DOHH2 (cell line): ENCODE results near the gene PTPRT.
A peak's percentile ranks its signal among the peaks of the same experiment; 100 is the strongest.

Source experiments
- H3F3A ChIP-seq: fragments of 200-600 bp; sonication (generic), shearing (Covaris generic); 2 replicates; pipeline ENCODE4 v1.6.0; 2016; ENCODE audit warnings: antibody characterized with exemption, mild to moderate bottlenecking; ENCODE audit not compliant: control insufficient read depth, insufficient read depth
- H3K27ac ChIP-seq: fragments of 200-600 bp; sonication (generic); 2 replicates; pipeline ENCODE4 v1.5.1; 2014; ENCODE audit warnings: low read depth, mild to moderate bottlenecking, low read length, moderate library complexity
- H3K27me3 ChIP-seq: fragments of 200-600 bp; sonication (generic); 2 replicates; pipeline ENCODE4 v1.6.1; 2014; ENCODE audit warnings: mild to moderate bottlenecking, low read length, mixed read lengths; ENCODE audit not compliant: control insufficient read depth
- H3K36me3 ChIP-seq: fragments of 200-600 bp; sonication (generic); 2 replicates; pipeline ENCODE4 v1.6.1; 2014; ENCODE audit warnings: mild to moderate bottlenecking, low read length, moderate library complexity, mixed read lengths; ENCODE audit not compliant: control insufficient read depth
- H3K4me1 ChIP-seq: fragments of 200-600 bp; sonication (generic); 2 replicates; pipeline ENCODE4 v1.6.1; 2014; ENCODE audit warnings: mild to moderate bottlenecking, low read length, mixed read lengths; ENCODE audit not compliant: control insufficient read depth
- H3K4me2 ChIP-seq: fragments of 200-600 bp; sonication (generic); 2 replicates; pipeline ENCODE4 v1.6.0; 2014; ENCODE audit warnings: mild to moderate bottlenecking, low read length, moderate library complexity
- H3K4me3 ChIP-seq: fragments of 200-600 bp; sonication (generic); 2 replicates; pipeline ENCODE4 v1.5.1; 2014; ENCODE audit warnings: mild to moderate bottlenecking, low read length, mixed read lengths
- H3K79me2 ChIP-seq: fragments of 200-600 bp; sonication (generic); 2 replicates; pipeline ENCODE4 v1.6.1; 2014; ENCODE audit warnings: mild to moderate bottlenecking, low read length, mixed read lengths; ENCODE audit not compliant: control insufficient read depth
- H3K9me2 ChIP-seq: fragments of 200-600 bp; sonication (generic); replicated peaks from 2 replicates; pipeline ENCODE4 v1.6.1; 2014; ENCODE audit warnings: mild to moderate bottlenecking, low read length, mixed read lengths; ENCODE audit not compliant: control insufficient read depth
- H3K9me3 ChIP-seq: fragments of 200-600 bp; sonication (generic); 2 replicates; pipeline ENCODE4 v1.6.1; 2014; ENCODE audit warnings: antibody characterized with exemption, low read length, mixed read lengths; ENCODE audit not compliant: control insufficient read depth, insufficient read depth
- H4K20me1 ChIP-seq: fragments of 200-600 bp; sonication (generic); 2 replicates; pipeline ENCODE4 v1.6.0; 2014; ENCODE audit warnings: low read depth, mild to moderate bottlenecking, antibody characterized with exemption, low read length, moderate library complexity; ENCODE audit not compliant: control insufficient read depth, insufficient read depth
- EZH2phosphoT487 ChIP-seq: fragments of 200-600 bp; sonication (generic); IDR thresholded peaks from 2 replicates; pipeline ENCODE4 v1.6.1; 2017; ENCODE audit warnings: borderline replicate concordance, mild to moderate bottlenecking, antibody characterized with exemption, low read length, moderate library complexity, mixed read lengths
- TF ChIP-seq, protein P1 (sequence below): fragments of 200-600 bp; sonication (generic); IDR thresholded peaks from one replicate; pipeline ENCODE4 v1.5.1; 2014; ENCODE audit warnings: antibody characterized with exemption, mild to moderate bottlenecking, low read depth, low read length; ENCODE audit not compliant: poor library complexity, severe bottlenecking

PTPRT gene

DNA sequence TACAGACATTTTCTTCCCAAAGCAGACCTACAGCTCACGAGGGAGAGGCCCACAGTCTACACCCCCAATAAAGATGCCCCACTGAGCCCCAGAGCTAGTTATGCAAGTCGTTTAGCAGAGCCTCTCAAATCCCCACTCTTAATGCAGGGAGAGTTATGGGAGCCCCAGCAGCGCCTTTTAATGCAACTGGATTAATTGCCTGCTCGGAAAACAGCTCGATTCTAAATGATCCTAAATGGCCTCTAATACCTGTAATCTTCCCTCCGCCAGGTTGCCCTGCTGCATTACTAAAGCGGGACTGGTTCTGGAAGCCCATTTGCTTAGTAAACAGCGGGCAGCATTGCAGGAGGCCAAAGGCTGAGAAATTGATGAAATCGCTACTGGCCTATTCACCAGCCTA, 656.9 kb downstream of the PTPRT start:
- Histone ChIP-seq H3K4me2 (no peak overlapping the region), H3K79me2 (no peaks in the 10 kb centered on the region), H3F3A (no peaks in the 10 kb centered on the region), H4K20me1 (no peaks in the 10 kb centered on the region), H3K27me3 (no peaks in the 10 kb centered on the region), H3K4me3 (no peak overlapping the region), H3K9me2 (no peaks in the 10 kb centered on the region), H3K4me1 (no peaks in the 10 kb centered on the region), H3K9me3 (no peaks in the 10 kb centered on the region), H3K27ac (no peak overlapping the region), H3K36me3 (no peaks in the 10 kb centered on the region)
- TF ChIP-seq, protein P1, sequence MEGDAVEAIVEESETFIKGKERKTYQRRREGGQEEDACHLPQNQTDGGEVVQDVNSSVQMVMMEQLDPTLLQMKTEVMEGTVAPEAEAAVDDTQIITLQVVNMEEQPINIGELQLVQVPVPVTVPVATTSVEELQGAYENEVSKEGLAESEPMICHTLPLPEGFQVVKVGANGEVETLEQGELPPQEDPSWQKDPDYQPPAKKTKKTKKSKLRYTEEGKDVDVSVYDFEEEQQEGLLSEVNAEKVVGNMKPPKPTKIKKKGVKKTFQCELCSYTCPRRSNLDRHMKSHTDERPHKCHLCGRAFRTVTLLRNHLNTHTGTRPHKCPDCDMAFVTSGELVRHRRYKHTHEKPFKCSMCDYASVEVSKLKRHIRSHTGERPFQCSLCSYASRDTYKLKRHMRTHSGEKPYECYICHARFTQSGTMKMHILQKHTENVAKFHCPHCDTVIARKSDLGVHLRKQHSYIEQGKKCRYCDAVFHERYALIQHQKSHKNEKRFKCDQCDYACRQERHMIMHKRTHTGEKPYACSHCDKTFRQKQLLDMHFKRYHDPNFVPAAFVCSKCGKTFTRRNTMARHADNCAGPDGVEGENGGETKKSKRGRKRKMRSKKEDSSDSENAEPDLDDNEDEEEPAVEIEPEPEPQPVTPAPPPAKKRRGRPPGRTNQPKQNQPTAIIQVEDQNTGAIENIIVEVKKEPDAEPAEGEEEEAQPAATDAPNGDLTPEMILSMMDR, result no peak
- TF ChIP-seq EZH2phosphoT487, result no peak

GRCh38 chr20:42531508-42531961, 658.2 kb downstream of the PTPRT start:
- H3K36me3 ChIP-seq, result no peaks in the 10 kb centered on the region
- H3K9me3 ChIP-seq, result no peaks in the 10 kb centered on the region
- no peaks in the 10 kb centered on the region for H4K20me1 ChIP-seq
- no peaks in the 10 kb centered on the region for H3K4me1 ChIP-seq
- H3K27ac ChIP-seq, result no peak overlapping the region
- no peaks in the 10 kb centered on the region for H3F3A ChIP-seq
- H3K9me2 ChIP-seq, result no peaks in the 10 kb centered on the region
- H3K4me2 ChIP-seq, result no peak overlapping the region
- H3K27me3 ChIP-seq, result no peaks in the 10 kb centered on the region
- no peaks in the 10 kb centered on the region for H3K79me2 ChIP-seq
- TF ChIP-seq, protein P1, result no peak
- TF ChIP-seq EZH2phosphoT487, result no peak
- no peak overlapping the region for H3K4me3 ChIP-seq

GRCh38 chr20:42530855-42531448, 658.8 kb downstream of the PTPRT start:
- Histone ChIP-seq H3K4me2 (no peak overlapping the region), H3K79me2 (no peaks in the 10 kb centered on the region), H4K20me1 (no peaks in the 10 kb centered on the region), H3K27me3 (no peaks in the 10 kb centered on the region), H3K9me3 (no peaks in the 10 kb centered on the region), H3K9me2 (no peaks in the 10 kb centered on the region), H3K4me1 (no peaks in the 10 kb centered on the region), H3F3A (no peaks in the 10 kb centered on the region), H3K36me3 (no peaks in the 10 kb centered on the region), H3K27ac (no peak overlapping the region), H3K4me3 (no peak overlapping the region)
- TF ChIP-seq EZH2phosphoT487, result no peak
- TF ChIP-seq, protein P1, result peak; percentile 68
